ENCODE measurements around the gene TSPAN4.

The TSPAN4 gene

DNA sequence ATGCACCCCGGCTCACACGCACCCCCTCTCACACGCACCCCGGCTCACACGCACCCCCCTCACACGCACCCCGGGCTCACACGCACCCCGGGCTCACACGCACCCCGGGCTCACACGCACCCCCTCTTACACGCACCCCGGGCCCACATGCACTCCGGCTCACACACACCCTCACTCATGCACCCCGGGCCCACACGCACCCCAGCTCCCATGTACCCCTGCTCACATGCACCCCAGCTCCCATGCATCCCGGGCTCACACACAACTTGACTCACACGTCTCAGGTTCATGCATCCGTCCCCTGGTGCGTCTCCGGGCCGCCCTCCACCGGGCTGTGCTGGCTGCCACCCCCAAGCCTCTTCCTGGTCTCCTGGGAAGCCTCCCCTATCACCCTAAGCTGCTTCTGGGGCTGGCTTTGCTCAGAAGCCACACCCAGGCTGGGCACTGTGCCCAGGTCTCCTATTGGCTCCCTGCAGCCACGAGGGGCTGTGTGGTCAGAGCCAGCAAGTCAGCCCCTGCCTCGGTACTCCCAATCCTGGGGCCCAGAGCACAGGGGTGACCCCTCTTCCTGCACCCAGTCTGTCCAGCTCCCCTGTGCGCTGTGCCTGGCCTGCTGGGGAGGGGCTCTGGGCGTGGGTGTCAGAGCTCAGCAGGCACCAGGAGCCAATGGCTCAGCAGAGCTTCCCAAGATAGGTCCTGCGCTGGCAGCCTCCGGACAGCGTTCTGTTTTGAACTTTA is 16.9 kb downstream of the TSPAN4 start:
- CTCF ChIA-PET, result interaction anchor here (0.5 to 1.6 kb wide), 3 partner anchors 12 to 228 kb away, joined by 3 to 5 read pairs (median 3); no protein-coding TSS in a partner anchor
- no peaks in the 10 kb centered on the region for H3K4me1 ChIP-seq (ENCODE audit: control insufficient read depth, insufficient read depth, low read length)
- no peaks in the 10 kb centered on the region for H3K36me3 ChIP-seq (ENCODE audit: control insufficient read depth in 2 of 2, insufficient read depth in 1 of 2, low read length in 2 of 2)
- POLR2A ChIA-PET, result interaction anchor here (0.6 to 1.8 kb wide), 5 partner anchors 15 to 106 kb away, joined by 3 to 11 read pairs (median 3); partner anchors contain the start of gene TSPAN4
- no peak overlapping the region; the same call in 1 of the 2 replicates for H3K27ac ChIP-seq (ENCODE audit: extremely low read depth, low read depth, low read length)
- no peak overlapping the region for H3K4me3 ChIP-seq (ENCODE audit: low read depth, low read length)
- H3K9me3 ChIP-seq (ENCODE audit: control insufficient read depth, insufficient read depth, low read depth, low read length), result no peaks in the 10 kb centered on the region
- TF ChIP-seq, protein P1, sequence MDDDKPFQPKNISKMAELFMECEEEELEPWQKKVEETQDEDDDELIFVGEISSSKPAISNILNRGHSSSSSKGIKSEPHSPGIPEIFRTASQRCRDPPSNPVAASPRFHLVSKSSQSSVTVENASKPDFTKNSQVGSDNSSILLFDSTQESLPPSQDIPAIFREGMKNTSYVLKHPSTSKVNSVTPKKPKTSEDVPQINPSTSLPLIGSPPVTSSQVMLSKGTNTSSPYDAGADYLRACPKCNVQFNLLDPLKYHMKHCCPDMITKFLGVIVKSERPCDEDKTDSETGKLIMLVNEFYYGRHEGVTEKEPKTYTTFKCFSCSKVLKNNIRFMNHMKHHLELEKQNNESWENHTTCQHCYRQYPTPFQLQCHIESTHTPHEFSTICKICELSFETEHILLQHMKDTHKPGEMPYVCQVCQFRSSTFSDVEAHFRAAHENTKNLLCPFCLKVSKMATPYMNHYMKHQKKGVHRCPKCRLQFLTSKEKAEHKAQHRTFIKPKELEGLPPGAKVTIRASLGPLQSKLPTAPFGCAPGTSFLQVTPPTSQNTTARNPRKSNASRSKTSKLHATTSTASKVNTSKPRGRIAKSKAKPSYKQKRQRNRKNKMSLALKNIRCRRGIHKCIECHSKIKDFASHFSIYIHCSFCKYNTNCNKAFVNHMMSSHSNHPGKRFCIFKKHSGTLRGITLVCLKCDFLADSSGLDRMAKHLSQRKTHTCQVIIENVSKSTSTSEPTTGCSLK (tag by site-specific recombination; IDR thresholded peaks at IDR 0.05), result no peak
- no peak for TF ChIP-seq ZNF366 (tag by site-specific recombination; conservative IDR thresholded peaks at IDR 0.05)
- TF ChIP-seq GLIS1 (tag by site-specific recombination; IDR thresholded peaks at IDR 0.05), result peak; percentile 92
- no peak for TF ChIP-seq ZBTB1 (tag by site-specific recombination; IDR thresholded peaks at IDR 0.05)
- no peak for TF ChIP-seq GFI1B (tag by site-specific recombination; IDR thresholded peaks at IDR 0.05)
- TF ChIP-seq, protein P2, sequence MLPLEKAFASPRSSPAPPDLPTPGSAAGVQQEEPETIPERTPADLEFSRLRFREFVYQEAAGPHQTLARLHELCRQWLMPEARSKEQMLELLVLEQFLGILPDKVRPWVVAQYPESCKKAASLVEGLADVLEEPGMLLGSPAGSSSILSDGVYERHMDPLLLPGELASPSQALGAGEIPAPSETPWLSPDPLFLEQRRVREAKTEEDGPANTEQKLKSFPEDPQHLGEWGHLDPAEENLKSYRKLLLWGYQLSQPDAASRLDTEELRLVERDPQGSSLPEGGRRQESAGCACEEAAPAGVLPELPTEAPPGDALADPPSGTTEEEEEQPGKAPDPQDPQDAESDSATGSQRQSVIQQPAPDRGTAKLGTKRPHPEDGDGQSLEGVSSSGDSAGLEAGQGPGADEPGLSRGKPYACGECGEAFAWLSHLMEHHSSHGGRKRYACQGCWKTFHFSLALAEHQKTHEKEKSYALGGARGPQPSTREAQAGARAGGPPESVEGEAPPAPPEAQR (tag by site-specific recombination; IDR thresholded peaks at IDR 0.05), result no peak
- TF ChIP-seq ZBTB8A (tag by site-specific recombination; IDR thresholded peaks at IDR 0.05), result peak; percentile 76
- TF ChIP-seq ZBTB10 (tag by site-specific recombination; IDR thresholded peaks at IDR 0.05), result peak; percentile 89
- peak; percentile 17; the same call in 1 of the 2 replicates for TF ChIP-seq ZFHX2 (tag by site-specific recombination; conservative IDR thresholded peaks at IDR 0.05)
- TF ChIP-seq, protein P3, sequence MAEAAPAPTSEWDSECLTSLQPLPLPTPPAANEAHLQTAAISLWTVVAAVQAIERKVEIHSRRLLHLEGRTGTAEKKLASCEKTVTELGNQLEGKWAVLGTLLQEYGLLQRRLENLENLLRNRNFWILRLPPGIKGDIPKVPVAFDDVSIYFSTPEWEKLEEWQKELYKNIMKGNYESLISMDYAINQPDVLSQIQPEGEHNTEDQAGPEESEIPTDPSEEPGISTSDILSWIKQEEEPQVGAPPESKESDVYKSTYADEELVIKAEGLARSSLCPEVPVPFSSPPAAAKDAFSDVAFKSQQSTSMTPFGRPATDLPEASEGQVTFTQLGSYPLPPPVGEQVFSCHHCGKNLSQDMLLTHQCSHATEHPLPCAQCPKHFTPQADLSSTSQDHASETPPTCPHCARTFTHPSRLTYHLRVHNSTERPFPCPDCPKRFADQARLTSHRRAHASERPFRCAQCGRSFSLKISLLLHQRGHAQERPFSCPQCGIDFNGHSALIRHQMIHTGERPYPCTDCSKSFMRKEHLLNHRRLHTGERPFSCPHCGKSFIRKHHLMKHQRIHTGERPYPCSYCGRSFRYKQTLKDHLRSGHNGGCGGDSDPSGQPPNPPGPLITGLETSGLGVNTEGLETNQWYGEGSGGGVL (tag by site-specific recombination; IDR thresholded peaks at IDR 0.05), result 0 out of 2 replicates have a peak, but pooled peaks have one; percentile 19
- no peak for TF ChIP-seq ZNF248 (tag by site-specific recombination; IDR thresholded peaks at IDR 0.05)
- TF ChIP-seq ZNF114 (tag by site-specific recombination; IDR thresholded peaks at IDR 0.05), result no peak
- TF ChIP-seq ZBTB49 (tag by site-specific recombination; IDR thresholded peaks at IDR 0.05; ENCODE audit: low read depth), result no peak
- no peak for TF ChIP-seq ZNF610 (tag by site-specific recombination; IDR thresholded peaks at IDR 0.05; ENCODE audit: borderline replicate concordance)
- peak; percentile 54 for TF ChIP-seq SP2 (tag by site-specific recombination; IDR thresholded peaks at IDR 0.05)
- TF ChIP-seq HIC1 (tag by site-specific recombination; IDR thresholded peaks at IDR 0.05), result no peak
- TF ChIP-seq, protein P4, sequence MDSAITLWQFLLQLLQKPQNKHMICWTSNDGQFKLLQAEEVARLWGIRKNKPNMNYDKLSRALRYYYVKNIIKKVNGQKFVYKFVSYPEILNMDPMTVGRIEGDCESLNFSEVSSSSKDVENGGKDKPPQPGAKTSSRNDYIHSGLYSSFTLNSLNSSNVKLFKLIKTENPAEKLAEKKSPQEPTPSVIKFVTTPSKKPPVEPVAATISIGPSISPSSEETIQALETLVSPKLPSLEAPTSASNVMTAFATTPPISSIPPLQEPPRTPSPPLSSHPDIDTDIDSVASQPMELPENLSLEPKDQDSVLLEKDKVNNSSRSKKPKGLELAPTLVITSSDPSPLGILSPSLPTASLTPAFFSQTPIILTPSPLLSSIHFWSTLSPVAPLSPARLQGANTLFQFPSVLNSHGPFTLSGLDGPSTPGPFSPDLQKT (IDR thresholded peaks at IDR 0.05; ENCODE audit: borderline replicate concordance, low read depth, low read length), result no peak
- TF ChIP-seq ZNF2 (tag by site-specific recombination; IDR thresholded peaks at IDR 0.05), result no peak
- TF ChIP-seq IKZF3 (tag by site-specific recombination; IDR thresholded peaks at IDR 0.05), result 0 out of 2 replicates have a peak, but pooled peaks have one; percentile 10
- TF ChIP-seq ZNF585B (tag by site-specific recombination; IDR thresholded peaks at IDR 0.05), result no peak
- no peak for TF ChIP-seq ZNF221 (tag by site-specific recombination; IDR thresholded peaks at IDR 0.05; ENCODE audit: borderline replicate concordance)
- TF ChIP-seq HOXA7 (CRISPR knock-in tag; IDR thresholded peaks at IDR 0.05; ENCODE audit: borderline replicate concordance), result no peak
- TF ChIP-seq ZNF146 (tag by site-specific recombination; IDR thresholded peaks at IDR 0.05), result no peak

All from HEK293 (cell line).